Trophoblast cell (in vitro differentiated cells and primary cell): ENCODE results near the gene LITAF.

Experiments used
- DNase-seq, 2 donors: peaks; one replicate each; pipeline ENCODE4 v3.0.0-alpha.2; 2016
- H2AFZ ChIP-seq: 2 replicates; pipeline ENCODE4 v1.6.1; 2013; ENCODE audit warnings: low read length, moderate library complexity, mild to moderate bottlenecking; ENCODE audit not compliant: insufficient read depth, poor library complexity
- H2AK5ac ChIP-seq: 2 replicates; pipeline ENCODE4 v1.6.1; 2013; ENCODE audit warnings: mild to moderate bottlenecking, low read length
- H2BK120ac ChIP-seq: 2 replicates; pipeline ENCODE4 v1.6.1; 2013; ENCODE audit warnings: low read length, mild to moderate bottlenecking, moderate library complexity; ENCODE audit not compliant: insufficient read depth, poor library complexity
- H2BK12ac ChIP-seq: 2 replicates; pipeline ENCODE4 v1.6.1; 2013; ENCODE audit warnings: mild to moderate bottlenecking, low read length, moderate library complexity
- H2BK5ac ChIP-seq: 2 replicates; pipeline ENCODE4 v1.6.1; 2013; ENCODE audit warnings: low read length, low read depth, moderate library complexity, mild to moderate bottlenecking; ENCODE audit not compliant: poor library complexity
- H3K14ac ChIP-seq: 2 replicates; pipeline ENCODE4 v1.6.1; 2013; ENCODE audit warnings: mild to moderate bottlenecking, low read length
- H3K18ac ChIP-seq: 2 replicates; pipeline ENCODE4 v1.6.1; 2013; ENCODE audit warnings: mild to moderate bottlenecking, low read length
- H3K23ac ChIP-seq: 2 replicates; pipeline ENCODE4 v1.6.1; 2013; ENCODE audit warnings: low read length
- H3K27ac ChIP-seq: 2 replicates; pipeline ENCODE4 v1.5.1; 2013; ENCODE audit warnings: low read depth, mild to moderate bottlenecking, inconsistent platforms, low read length, moderate library complexity
- H3K27me3 ChIP-seq: 2 replicates; pipeline ENCODE4 v1.6.1; 2013; ENCODE audit warnings: inconsistent platforms, mild to moderate bottlenecking, low read length, moderate library complexity; ENCODE audit not compliant: insufficient read depth
- H3K36me3 ChIP-seq, 2 experiments: 1 replicate in 1 of 2; 2 replicates in 1 of 2; pipeline ENCODE4 v1.6.1; 2013; ENCODE audit warnings: low read length in 2 of 2, mild to moderate bottlenecking in 2 of 2, moderate library complexity in 1 of 2; ENCODE audit not compliant: insufficient read depth in 2 of 2, control insufficient read depth in 1 of 2
- H3K4ac ChIP-seq: 2 replicates; pipeline ENCODE4 v1.6.1; 2013; ENCODE audit warnings: low read depth, mild to moderate bottlenecking, low read length, moderate library complexity
- H3K4me1 ChIP-seq, 2 experiments: 1 replicate in 1 of 2; 2 replicates in 1 of 2; pipeline ENCODE4 v1.6.1; 2013; ENCODE audit warnings: low read length in 2 of 2, mild to moderate bottlenecking in 2 of 2, moderate library complexity in 1 of 2; ENCODE audit not compliant: insufficient read depth in 2 of 2, control insufficient read depth in 1 of 2
- H3K4me2 ChIP-seq: 2 replicates; pipeline ENCODE4 v1.6.1; 2013; ENCODE audit warnings: inconsistent platforms, mild to moderate bottlenecking, low read length, moderate library complexity
- H3K4me3 ChIP-seq: 2 replicates; pipeline ENCODE4 v1.5.1; 2013; ENCODE audit warnings: mild to moderate bottlenecking, low read depth, low read length, inconsistent platforms
- H3K79me1 ChIP-seq: one replicate; pipeline ENCODE4 v1.6.1; 2013; ENCODE audit warnings: low read length
- H3K79me2 ChIP-seq: 2 replicates; pipeline ENCODE4 v1.6.1; 2013; ENCODE audit warnings: low read length, mild to moderate bottlenecking; ENCODE audit not compliant: control insufficient read depth, insufficient read depth, poor library complexity
- H3K9ac ChIP-seq: 2 replicates; pipeline ENCODE4 v1.6.1; 2013; ENCODE audit warnings: mild to moderate bottlenecking, low read length
- H3K9me3 ChIP-seq: 2 replicates; pipeline ENCODE4 v1.6.1; 2013; ENCODE audit warnings: low read depth, mild to moderate bottlenecking, control low read depth, inconsistent platforms, low read length; ENCODE audit not compliant: insufficient read depth
- H4K12ac ChIP-seq: 2 replicates; pipeline ENCODE4 v1.6.1; 2013; ENCODE audit warnings: low read depth, mild to moderate bottlenecking, low read length, moderate library complexity
- H4K8ac ChIP-seq: 2 replicates; pipeline ENCODE4 v1.6.1; 2013; ENCODE audit warnings: low read depth, mild to moderate bottlenecking, low read length, moderate library complexity
- H4K91ac ChIP-seq: one replicate; pipeline ENCODE4 v1.6.1; 2013; ENCODE audit warnings: low read depth, mild to moderate bottlenecking, low read length, moderate library complexity
- WGBS: extraction: QIAGEN DNeasy Blood & Tissue Kit; methylation state at CpG from one replicate; pipeline ENCODE4 v1.1.7; 2013; ENCODE audit warnings: missing lambda C conversion rate; ENCODE audit not compliant: insufficient read length, insufficient coverage; ENCODE audit errors: extremely low coverage; 5-methylcytosine and 5-hydroxymethylcytosine counted together

The LITAF gene

DNA sequence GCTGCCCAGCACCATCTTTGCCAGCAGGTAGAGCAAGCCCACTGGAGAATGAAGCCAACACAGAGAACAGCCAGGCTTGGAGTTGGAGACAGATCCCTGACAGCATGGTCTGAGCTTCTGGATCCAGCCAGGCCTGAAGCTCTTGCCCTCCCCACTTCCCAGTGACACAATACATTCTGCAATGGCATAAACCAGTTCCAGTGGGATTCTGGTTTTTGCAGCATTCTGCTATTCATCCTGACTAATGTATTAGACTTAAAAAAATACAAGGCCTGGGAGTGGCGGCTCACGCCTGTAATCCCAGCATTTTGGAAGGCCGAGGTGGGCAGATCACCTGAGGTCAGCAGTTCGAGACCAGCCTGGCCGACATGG is 40.6 kb upstream of the LITAF start:
- no peak overlapping the region for H2BK5ac ChIP-seq
- H3K27me3 ChIP-seq, result no peaks in the 10 kb centered on the region
- H4K12ac ChIP-seq, result no peak overlapping the region
- WGBS, result no CpG with 5 or more reads among the region's 5 CpGs
- no peak overlapping the region for H2BK120ac ChIP-seq
- H3K18ac ChIP-seq, result no peak overlapping the region
- H2AFZ ChIP-seq, result no peak overlapping the region
- no peak overlapping the region for H3K27ac ChIP-seq
- no peak overlapping the region for H3K23ac ChIP-seq
- no peaks in the 10 kb centered on the region for H3K79me2 ChIP-seq
- peak overlapping the region; percentile 10 for H4K91ac ChIP-seq
- H2AK5ac ChIP-seq, result no peak overlapping the region
- H3K4me3 ChIP-seq, result no peak overlapping the region
- H3K9me3 ChIP-seq, result peaks cover 1% of the 10 kb centered on the region
- no peak overlapping the region for H3K9ac ChIP-seq
- peaks cover 7% of the 10 kb centered on the region for H3K79me1 ChIP-seq
- peak overlapping the region; percentile 62 for H2BK12ac ChIP-seq
- no peak overlapping the region for H3K14ac ChIP-seq
- H3K36me3 ChIP-seq, result no peaks in the 10 kb centered on the region
- H3K4ac ChIP-seq, result no peak overlapping the region
- DNase-seq, result peak in 1 of 2 donors; percentile 65
- peaks cover 7 to 10% of the 10 kb centered on the region in 2 experiments for H3K4me1 ChIP-seq
- no peak overlapping the region for H4K8ac ChIP-seq
- no peak overlapping the region for H3K4me2 ChIP-seq

DNA sequence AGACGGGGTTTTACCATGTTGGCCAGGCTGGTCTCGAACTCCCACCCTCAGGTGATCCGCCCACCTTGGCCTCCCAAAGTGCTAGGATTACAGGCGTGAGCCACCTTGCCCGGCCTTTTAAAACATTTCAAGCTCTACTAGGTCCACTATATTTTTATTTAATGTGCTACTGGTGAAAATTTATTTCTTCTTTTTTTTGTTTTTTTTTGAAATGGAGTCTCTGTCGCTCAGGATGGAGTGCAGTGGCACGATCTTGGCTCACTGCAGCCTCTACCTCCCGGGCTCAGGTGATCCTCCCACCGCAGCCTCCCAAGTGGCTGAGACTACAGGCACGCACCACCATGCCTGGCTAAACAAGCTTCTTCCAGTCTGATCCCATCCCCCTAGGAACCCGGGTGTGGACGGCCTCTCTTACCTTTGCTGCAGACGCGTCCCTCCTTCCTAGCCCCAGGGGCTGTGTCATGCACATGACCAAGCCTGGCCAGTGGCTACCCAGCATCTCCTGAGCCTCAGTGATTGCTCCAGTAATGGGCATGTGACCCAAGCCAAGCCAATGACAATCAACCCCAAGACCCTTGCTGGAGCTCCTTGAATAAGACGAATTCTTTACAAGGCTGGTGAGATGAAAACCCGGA is 40.1 kb upstream of the LITAF start:
- no peaks in the 10 kb centered on the region for H3K79me2 ChIP-seq
- peak overlapping the region; percentile 62 for H2BK12ac ChIP-seq
- H4K8ac ChIP-seq, result no peak overlapping the region
- H3K27ac ChIP-seq, result no peak overlapping the region
- peaks cover 1% of the 10 kb centered on the region for H3K9me3 ChIP-seq
- peak; percentile 62 to 76 for DNase-seq
- H3K18ac ChIP-seq, result peak overlapping the region; percentile 54
- H3K36me3 ChIP-seq, result no peaks in the 10 kb centered on the region
- H3K4me1 ChIP-seq, result peaks cover 6% of the 10 kb centered on the region in 2 experiments
- no peaks in the 10 kb centered on the region for H3K27me3 ChIP-seq
- no peak overlapping the region for H2BK120ac ChIP-seq
- H2AK5ac ChIP-seq, result peak overlapping the region; percentile 77
- no peak overlapping the region for H3K4me2 ChIP-seq
- H3K23ac ChIP-seq, result no peak overlapping the region
- H3K4ac ChIP-seq, result no peak overlapping the region
- no peak overlapping the region for H4K12ac ChIP-seq
- peaks cover 4% of the 10 kb centered on the region for H3K79me1 ChIP-seq
- no CpG with 5 or more reads among the region's 16 CpGs for WGBS
- peak overlapping the region; percentile 10 for H4K91ac ChIP-seq
- H3K14ac ChIP-seq, result no peak overlapping the region
- H3K9ac ChIP-seq, result no peak overlapping the region
- no peak overlapping the region for H2BK5ac ChIP-seq
- no peak overlapping the region for H2AFZ ChIP-seq
- no peak overlapping the region for H3K4me3 ChIP-seq

DNA sequence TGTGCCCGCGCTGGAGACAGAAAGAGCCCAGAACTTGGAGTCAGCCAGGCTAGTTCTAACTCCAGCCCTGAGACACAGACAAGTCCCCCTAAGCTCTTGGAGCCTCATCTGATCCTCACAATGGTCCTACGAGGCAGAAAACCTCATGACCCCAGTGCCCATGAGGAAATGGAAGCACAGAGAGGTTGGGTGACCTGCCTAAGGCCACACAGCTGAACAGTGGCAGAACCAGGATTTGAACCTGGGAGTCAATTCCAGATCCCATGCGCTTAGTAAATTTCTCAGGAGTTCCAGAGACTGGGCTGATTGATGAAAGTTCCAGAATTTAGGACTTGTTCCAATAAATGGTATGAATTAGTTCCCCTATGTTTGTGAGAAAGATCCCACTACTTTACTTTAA is 39.0 kb upstream of the LITAF start:
- peaks cover 1% of the 10 kb centered on the region for H3K9me3 ChIP-seq
- peaks cover 6% of the 10 kb centered on the region in 2 experiments for H3K4me1 ChIP-seq
- H3K23ac ChIP-seq, result no peak overlapping the region

DNA sequence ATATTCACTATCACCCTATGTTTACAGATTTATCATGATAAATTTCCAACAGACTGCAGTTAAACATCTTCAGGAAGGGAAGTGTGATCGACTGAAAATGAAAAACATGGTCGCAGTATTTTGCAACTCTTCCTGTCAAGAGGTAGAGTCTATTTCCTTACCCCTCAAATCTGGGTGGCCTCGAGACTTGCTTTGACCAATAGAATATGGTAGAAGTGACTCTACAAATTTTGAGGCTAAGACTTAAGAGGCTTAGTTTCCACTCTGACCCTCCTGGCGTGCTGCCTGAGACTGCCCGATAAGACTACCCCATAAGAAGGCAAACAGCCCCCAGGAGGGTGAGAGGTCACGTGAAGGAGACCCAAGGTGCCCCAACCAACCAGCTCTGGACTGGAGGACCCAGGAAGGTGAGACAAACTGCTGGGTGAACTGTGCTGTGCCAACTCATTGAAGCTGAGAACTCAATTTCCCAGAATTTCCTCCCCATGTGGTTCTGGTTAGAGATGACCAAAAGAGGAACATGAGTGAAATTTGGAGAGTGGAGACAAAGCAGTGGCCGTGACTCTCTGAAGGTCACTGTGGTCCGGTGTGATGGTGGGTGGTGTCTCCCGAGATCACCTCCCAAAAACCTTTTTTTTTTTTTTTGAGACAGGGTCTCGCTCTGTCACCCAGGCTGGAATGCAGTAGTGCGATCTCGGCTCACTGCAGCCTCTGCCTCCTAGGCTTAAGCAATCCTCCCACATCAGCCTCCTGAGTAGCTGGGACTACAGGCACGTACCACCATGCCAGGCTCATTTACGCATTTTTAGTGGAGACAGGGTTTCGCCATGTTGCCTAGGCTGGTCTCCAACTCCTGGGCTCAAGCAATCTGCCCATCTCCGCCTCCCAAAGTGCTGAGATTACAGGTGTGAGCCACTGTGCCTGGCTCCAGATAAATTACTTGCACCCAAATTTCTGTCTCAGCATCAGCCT is 38.2 kb upstream of the LITAF start:
- H2BK120ac ChIP-seq, result no peak overlapping the region
- H2BK12ac ChIP-seq, result peak overlapping the region; percentile 23
- H3K18ac ChIP-seq, result no peak overlapping the region
- no peak overlapping the region for H3K14ac ChIP-seq
- H3K9me3 ChIP-seq, result peaks cover 1% of the 10 kb centered on the region
- no peak overlapping the region for H2AK5ac ChIP-seq
- H3K4me1 ChIP-seq, result peaks cover 6% of the 10 kb centered on the region in 2 experiments
- no peak overlapping the region for H4K91ac ChIP-seq
- no CpG with 5 or more reads among the region's 16 CpGs for WGBS
- no peaks in the 10 kb centered on the region for H3K27me3 ChIP-seq
- H3K23ac ChIP-seq, result no peak overlapping the region
- H3K4me2 ChIP-seq, result no peak overlapping the region
- H4K8ac ChIP-seq, result no peak overlapping the region
- no peak overlapping the region for H3K4me3 ChIP-seq
- no peak overlapping the region for H2BK5ac ChIP-seq
- H4K12ac ChIP-seq, result no peak overlapping the region
- H3K79me2 ChIP-seq, result no peaks in the 10 kb centered on the region
- no peak overlapping the region for H3K4ac ChIP-seq
- peaks cover 2% of the 10 kb centered on the region for H3K79me1 ChIP-seq
- DNase-seq, result peak; percentile 62 to 76
- no peak overlapping the region for H3K9ac ChIP-seq
- no peaks in the 10 kb centered on the region for H3K36me3 ChIP-seq
- no peak overlapping the region for H3K27ac ChIP-seq
- no peak overlapping the region for H2AFZ ChIP-seq

More for the DNA sequence above, 39.0 kb upstream of the LITAF start:
- Histone ChIP-seq H2AFZ (no peak overlapping the region), H3K4me2 (no peak overlapping the region), H3K27ac (no peak overlapping the region), H3K18ac (no peak overlapping the region), H3K4ac (no peak overlapping the region), H2BK120ac (no peak overlapping the region), H2BK5ac (no peak overlapping the region), H3K27me3 (no peaks in the 10 kb centered on the region), H2AK5ac (peak overlapping the region; percentile 18), H3K14ac (no peak overlapping the region), H4K8ac (no peak overlapping the region), H3K79me1 (peaks cover 4% of the 10 kb centered on the region), H3K4me3 (no peak overlapping the region), H3K9ac (no peak overlapping the region), H4K91ac (no peak overlapping the region), H3K79me2 (no peaks in the 10 kb centered on the region), H4K12ac (no peak overlapping the region), H2BK12ac (no peak overlapping the region), H3K36me3 (no peaks in the 10 kb centered on the region)
- no CpG with 5 or more reads among the region's 4 CpGs for WGBS
- no peak for DNase-seq
